Endothelial cell of umbilical vein (primary cell): ENCODE results near the gene FUT7. TPM values are rescaled to one million over a fixed set of nuclear protein-coding genes. Genes with fewer than 3 reads are reported as not detected.

Source experiments
- BruUV-seq: library from RNA; stranded (reverse); fragments of 400-500 nt; replicated peaks from 2 replicates; lab custom pipeline; 2021; lab: Mats Ljungman, UMichigan
- CTCF ChIA-PET: fragments of 300-600, 350-600 bp; sonication (Branson Sonifier 250); formaldehyde crosslinking; loops from one replicate; lab custom pipeline; 2021; ENCODE audit warnings: antibody characterized with exemption, inconsistent platforms; lab: Charles Lee
- POLR2A ChIA-PET: fragments of 300-600, 350-600 bp; sonication (Branson Sonifier 250); formaldehyde crosslinking; loops from one replicate; lab custom pipeline; 2021; ENCODE audit warnings: antibody characterized with exemption, inconsistent platforms; lab: Charles Lee
- DNase-seq: peaks from one replicate; pipeline ENCODE4 v3.0.0-alpha.2; 2011; ENCODE audit warnings: low read depth, low spot score
- FAIRE-seq: peaks from 2 replicates; lab custom pipeline; 2011; peaks lifted over from hg19 to GRCh38; lab: Jason Lieb, UNC
- H2AFZ ChIP-seq: 2 replicates; pipeline ENCODE4 v1.6.0; 2012; ENCODE audit warnings: low read depth, low read length, control low read depth, inconsistent platforms
- H3K27ac ChIP-seq: 2 replicates; pipeline ENCODE4 v1.5.1; 2011; ENCODE audit warnings: low read depth, mild to moderate bottlenecking, control low read depth, low read length, moderate library complexity; ENCODE audit not compliant: insufficient read depth
- H3K27me3 ChIP-seq, 2 experiments: 2 replicates each; pipeline versions ENCODE4 v1.6.0 to v1.6.1; 2011; ENCODE audit warnings: low read length in 2 of 2, mixed read lengths in 1 of 2; ENCODE audit not compliant: control insufficient read depth in 2 of 2, insufficient read depth in 2 of 2
- H3K36me3 ChIP-seq, 2 experiments: 2 replicates in 1 of 2; 3 replicates in 1 of 2; pipeline ENCODE4 v1.5.1; 2011; ENCODE audit warnings: low read length in 2 of 2, mild to moderate bottlenecking in 1 of 2, moderate library complexity in 1 of 2; ENCODE audit not compliant: control insufficient read depth in 2 of 2, insufficient read depth in 2 of 2; ENCODE audit errors: extremely low read depth in 1 of 2
- H3K4me1 ChIP-seq: 3 replicates; pipeline ENCODE4 v1.5.1; 2011; ENCODE audit warnings: mild to moderate bottlenecking, low read length; ENCODE audit not compliant: control insufficient read depth, insufficient read depth; ENCODE audit errors: extremely low read depth
- H3K4me2 ChIP-seq: 2 replicates; pipeline ENCODE4 v1.6.1; 2011; ENCODE audit warnings: low read length, control low read depth, mixed read lengths; ENCODE audit not compliant: insufficient read depth
- H3K4me3 ChIP-seq, 3 experiments: fragments of 200-600 bp in 1 of 3; sonication (generic), shearing (Covaris generic) in 1 of 3; replicated peaks in 1 of 3; 2 replicates each; pipeline ENCODE4 v1.5.1; 2011 to 2016; ENCODE audit warnings: control low read depth in 3 of 3, low read length in 3 of 3, mild to moderate bottlenecking in 2 of 3, inconsistent platforms in 1 of 3, low read depth in 1 of 3, moderate library complexity in 1 of 3; ENCODE audit not compliant: insufficient read depth in 1 of 3
- H3K79me2 ChIP-seq: 2 replicates; pipeline ENCODE4 v1.6.0; 2012; ENCODE audit warnings: low read length, inconsistent platforms; ENCODE audit not compliant: control insufficient read depth, insufficient read depth
- H3K9ac ChIP-seq: replicated peaks from 2 replicates; pipeline ENCODE3; 2011; ENCODE audit warnings: low read length, control low read depth; ENCODE audit not compliant: insufficient read depth; ENCODE audit errors: extremely low read depth
- H3K9me1 ChIP-seq: replicated peaks from 3 replicates; pipeline ENCODE4 v1.6.0; 2011; ENCODE audit warnings: mild to moderate bottlenecking, low read length; ENCODE audit not compliant: control insufficient read depth, insufficient read depth; ENCODE audit errors: extremely low read depth
- H3K9me3 ChIP-seq: replicated peaks from 2 replicates; pipeline ENCODE4 v1.5.1; 2012; ENCODE audit warnings: low read length, inconsistent platforms; ENCODE audit not compliant: control insufficient read depth, insufficient read depth
- H4K20me1 ChIP-seq: replicated peaks from 2 replicates; pipeline ENCODE3; 2011; ENCODE audit warnings: mild to moderate bottlenecking, low read length; ENCODE audit not compliant: control insufficient read depth, insufficient read depth; ENCODE audit errors: extremely low read depth
- CTCF ChIP-seq, 2 donors: IDR thresholded peaks; 1 replicate in 1 of 2; 2 replicates in 1 of 2; pipeline ENCODE4 v1.5.1; 2011; ENCODE audit warnings: low read length in 2 of 2, mild to moderate bottlenecking in 2 of 2, moderate library complexity in 2 of 2, control low read depth in 1 of 2, inconsistent platforms in 1 of 2, low read depth in 1 of 2; ENCODE audit not compliant: insufficient read depth in 1 of 2; ENCODE audit errors: extremely low read depth in 1 of 2
- MYC ChIP-seq: IDR thresholded peaks from one replicate; pipeline ENCODE4 v1.6.1; 2011; ENCODE audit warnings: mild to moderate bottlenecking, low read depth, low read length
- dilution Hi-C: fragments of 300-500 bp; cut with MboI; formaldehyde crosslinking; loops from one replicate; pipeline ENCODE4 v1.15.0; 2019; ENCODE audit warnings: low sequenced_read_pairs; ENCODE audit not compliant: extremely low pct_ligation_motif_present
- intact Hi-C: fragments of 100-400 bp; cut with micrococcal nuclease; formaldehyde crosslinking; loops from one replicate; pipeline ENCODE4 v1.10.0; 2022
- polyA plus RNA-seq, 4 experiments: library from polyadenylated mRNA; depleted of rRNA in 3 of 4; stranded (reverse) in 3 of 4; unstranded in 1 of 4; fragments of >200 nt; gene quantifications; 2 replicates each; pipeline versions ENCODE4 v1.2.1 to v1.2.3, GENCODE V29; 2011 to 2012; ENCODE audit warnings: missing spikeins in 1 of 4
- total RNA-seq: library from RNA; stranded (reverse); gene quantifications from 2 replicates; pipeline ENCODE4 v1.2.3, GENCODE V29; 2021

Gene FUT7
- total and polyA plus RNA-seq, 2 donors (not counting 3 experiments of a cell fraction or from before 2014, with no cell fraction given) = not detected

- no peaks in the 10 kb centered on the region for H4K20me1 ChIP-seq
- no peak overlapping the region for H3K4me3 ChIP-seq
- H3K9ac ChIP-seq = no peak overlapping the region
- H3K4me2 ChIP-seq = no peak overlapping the region
- no peak overlapping the region for H3K27ac ChIP-seq
- dilution Hi-C loops (no loop called here), intact Hi-C loops (loop anchor here (1.0 kb wide), 2 partner anchors 35 to 277 kb away; no protein-coding TSS in a partner anchor)
- peaks cover 4% of the 10 kb centered on the region for H3K79me2 ChIP-seq
- TF ChIP-seq CTCF (IDR thresholded peaks at IDR 0.05; ENCODE audit: extremely low read depth in 1 of 2, insufficient read depth in 1 of 2, low read depth in 1 of 2, low read length in 2 of 2) (peak; percentile 86 to 97), MYC (no peak)
- FAIRE-seq = peak; percentile 63
- H3K36me3 ChIP-seq = no peaks in the 10 kb centered on the region
- H2AFZ ChIP-seq = no peak overlapping the region
- peak; percentile 31 for DNase-seq
- BruUV-seq = no TSS peak
- no peaks in the 10 kb centered on the region for H3K9me3 ChIP-seq
- no peaks in the 10 kb centered on the region for H3K27me3 ChIP-seq
- peaks cover under 1% of the 10 kb centered on the region for H3K4me1 ChIP-seq
- no peaks in the 10 kb centered on the region for H3K9me1 ChIP-seq
- POLR2A ChIA-PET = interaction anchor here (1.0 kb wide), 1 partner anchor 17 kb away, joined by 4 read pairs; no protein-coding TSS in a partner anchor
- CTCF ChIA-PET = interaction anchor here (0.6 to 2.3 kb wide), 22 partner anchors 9 to 286 kb away, joined by 3 to 52 read pairs (median 8); partner anchors contain the start of genes MAN1B1, NPDC1, RNF224 and TMEM141
Measured at GRCh38 chr9:137064027-137064879, 32.4 kb upstream of the FUT7 start.
